KBM-7 (cell line): Measurements from ENCODE around the gene PRDM16.

ENCODE experiments used
- DNase-seq: peaks from one replicate; pipeline ENCODE4 v3.0.0-alpha.2; 2015
- in situ Hi-C: fragments of 300-500 bp; cut with MboI; formaldehyde crosslinking; loops from 2 replicates; pipeline ENCODE4 v1.14.3; 2020; ENCODE audit warnings: low sequenced_read_pairs, low pct_unique_long_range_greater_than_20kb, mixed read lengths

The PRDM16 gene

GRCh38 chr1:3290438-3290837, 221.4 kb downstream of the PRDM16 start:
- in situ Hi-C loops, result no loop called here
- no peak for DNase-seq

GRCh38 chr1:3290915-3291314, 221.9 kb downstream of the PRDM16 start:
- no peak for DNase-seq
- in situ Hi-C loops, result no loop called here

- in situ Hi-C loops, result no loop called here
- no peak for DNase-seq
These were observed 223.2 kb downstream of the PRDM16 start for GRCh38 chr1:3292051-3292722.

GRCh38 chr1:3292868-3293562, 224.0 kb downstream of the PRDM16 start:
- DNase-seq, result no peak
- in situ Hi-C loops, result no loop called here

GRCh38 chr1:3293563-3294080, 224.6 kb downstream of the PRDM16 start:
- in situ Hi-C loops, result no loop called here
- DNase-seq, result no peak

GRCh38 chr1:3294450-3294849, 225.4 kb downstream of the PRDM16 start:
- no peak for DNase-seq
- in situ Hi-C loops, result no loop called here

- in situ Hi-C loops, result no loop called here
- DNase-seq, result no peak
These were observed 226.8 kb downstream of the PRDM16 start for GRCh38 chr1:3295846-3296245.

- in situ Hi-C loops, result no loop called here
- no peak for DNase-seq
These were observed 227.3 kb downstream of the PRDM16 start for GRCh38 chr1:3296326-3296725.

- no peak for DNase-seq
- in situ Hi-C loops, result no loop called here
These were observed 227.8 kb downstream of the PRDM16 start for GRCh38 chr1:3296826-3297225.

- DNase-seq, result no peak
- in situ Hi-C loops, result no loop called here
These were observed 228.8 kb downstream of the PRDM16 start for GRCh38 chr1:3297756-3298155.

- in situ Hi-C loops, result no loop called here
- DNase-seq, result no peak
These were observed 229.2 kb downstream of the PRDM16 start for GRCh38 chr1:3298197-3298596.

GRCh38 chr1:3304246-3304645, 235.2 kb downstream of the PRDM16 start:
- in situ Hi-C loops, result no loop called here
- DNase-seq, result no peak

- in situ Hi-C loops, result no loop called here
These were observed 235.7 kb downstream of the PRDM16 start for GRCh38 chr1:3304692-3305091.

GRCh38 chr1:3305156-3305555, 236.2 kb downstream of the PRDM16 start:
- in situ Hi-C loops, result no loop called here
- no peak for DNase-seq

More at GRCh38 chr1:3304692-3305091, 235.7 kb downstream of the PRDM16 start:
- DNase-seq, result no peak

GRCh38 chr1:3306583-3307291, 237.7 kb downstream of the PRDM16 start:
- in situ Hi-C loops, result no loop called here
- no peak for DNase-seq

- DNase-seq, result no peak
- in situ Hi-C loops, result no loop called here
These were observed 238.4 kb downstream of the PRDM16 start for GRCh38 chr1:3307359-3307758.

GRCh38 chr1:3308053-3308452, 239.1 kb downstream of the PRDM16 start:
- no peak for DNase-seq
- in situ Hi-C loops, result no loop called here

- no peak for DNase-seq
- in situ Hi-C loops, result no loop called here
These were observed 241.9 kb downstream of the PRDM16 start for GRCh38 chr1:3310718-3311400.

- in situ Hi-C loops, result no loop called here
- DNase-seq, result no peak
These were observed 242.7 kb downstream of the PRDM16 start for GRCh38 chr1:3311711-3312110.
